Smooth muscle cell (in vitro differentiated cells): Measurements from ENCODE around the gene TFEB. TPM values are rescaled to one million over a fixed set of nuclear protein-coding genes. Genes with fewer than 3 reads are reported as not detected.

Experiments used
- DNase-seq: peaks from one replicate; lab custom pipeline; 2025; ENCODE audit not compliant: unreplicated experiment; lab: John Stamatoyannopoulos, UW
- H2AFZ ChIP-seq: fragments of 200-600 bp; sonication (generic); 2 replicates; pipeline ENCODE4 v1.6.0; 2016; ENCODE audit warnings: antibody characterized with exemption, low read depth, mild to moderate bottlenecking
- H3F3A ChIP-seq: fragments of 200-600 bp; sonication (generic); 2 replicates; pipeline ENCODE4 v1.6.0; 2017; ENCODE audit warnings: antibody characterized with exemption, low read depth
- H3K27ac ChIP-seq: fragments of 200-600 bp; sonication (generic); 2 replicates; pipeline ENCODE4 v1.5.1; 2016; ENCODE audit warnings: low read depth, mild to moderate bottlenecking
- H3K27me3 ChIP-seq: fragments of 200-600 bp; sonication (generic); 2 replicates; pipeline ENCODE4 v1.6.1; 2016; ENCODE audit warnings: low read depth, mild to moderate bottlenecking
- H3K36me3 ChIP-seq: fragments of 200-600 bp; sonication (generic); 2 replicates; pipeline ENCODE4 v1.5.1; 2016; ENCODE audit warnings: low read depth
- H3K4me1 ChIP-seq: fragments of 200-600 bp; sonication (generic); 2 replicates; pipeline ENCODE4 v1.5.1; 2016; ENCODE audit warnings: low read depth
- H3K4me2 ChIP-seq: fragments of 200-600 bp; sonication (generic); 2 replicates; pipeline ENCODE4 v1.6.0; 2016; ENCODE audit warnings: mild to moderate bottlenecking
- H3K4me3 ChIP-seq: fragments of 200-600 bp; sonication (generic); 2 replicates; pipeline ENCODE4 v1.5.1; 2016; ENCODE audit warnings: mild to moderate bottlenecking
- H3K79me2 ChIP-seq: fragments of 200-600 bp; sonication (generic); 2 replicates; pipeline ENCODE4 v1.6.0; 2016; ENCODE audit warnings: low read depth, mild to moderate bottlenecking
- H3K9ac ChIP-seq: fragments of 200-600 bp; sonication (generic); 2 replicates; pipeline ENCODE4 v1.6.0; 2016; ENCODE audit warnings: low read depth
- H3K9me3 ChIP-seq: fragments of 200-600 bp; sonication (generic); replicated peaks from 2 replicates; pipeline ENCODE4 v1.5.1; 2016; ENCODE audit warnings: low read depth
- H4K20me1 ChIP-seq: fragments of 200-600 bp; sonication (generic); 2 replicates; pipeline ENCODE4 v1.6.0; 2016; ENCODE audit warnings: low read depth
- CTCF ChIP-seq: fragments of 200-600 bp; sonication (generic); IDR thresholded peaks from 2 replicates; pipeline ENCODE4 v1.5.1; 2017; ENCODE audit warnings: borderline replicate concordance, mild to moderate bottlenecking, antibody characterized with exemption; ENCODE audit not compliant: insufficient read depth, poor library complexity, severe bottlenecking
- WGBS: methylation state at CpG from one replicate; pipeline ENCODE4 v1.1.7; 2016; ENCODE audit warnings: low lambda C conversion rate; 5-methylcytosine and 5-hydroxymethylcytosine counted together
- polyA plus RNA-seq: library from polyadenylated mRNA; unstranded; fragments of >200 nt; fragmentation: Nextera tagmentation; extraction: Ambion mirVana; gene quantifications from 2 replicates; pipeline ENCODE4 v1.2.1, GENCODE V29; 2016
- total RNA-seq: library from RNA; depleted of rRNA; stranded (reverse); fragments of >200 nt; gene quantifications from 2 replicates; pipeline ENCODE4 v1.2.3, GENCODE V29; 2014

The TFEB gene
- total and polyA plus RNA-seq, 2 experiments from 2014 or later = 15.3 to 15.7 TPM

DNA sequence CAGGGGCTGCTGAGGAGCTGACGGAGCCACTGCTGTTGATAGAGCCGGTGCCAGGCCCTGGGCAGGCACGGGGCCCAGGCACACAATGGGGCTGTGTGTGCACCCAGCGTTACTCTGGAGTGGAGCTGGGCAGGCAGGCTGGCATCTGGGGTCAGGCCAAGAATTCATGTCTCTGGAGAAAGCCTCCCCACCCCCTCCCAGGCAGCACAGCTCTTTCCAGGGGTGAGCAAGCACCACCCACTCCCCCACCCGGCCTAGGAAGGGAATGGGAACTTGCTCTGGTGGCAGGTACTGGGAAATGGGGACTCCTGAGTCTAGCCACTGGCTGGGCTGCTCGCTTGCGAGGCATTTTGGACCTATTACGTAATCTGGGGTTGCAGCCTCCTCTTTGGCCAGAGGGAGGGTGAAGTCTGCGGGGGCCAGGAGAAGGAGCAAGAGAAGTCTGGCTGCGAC is 22.7 kb downstream of the TFEB start:
- Histone ChIP-seq H3K4me3 (no peak overlapping the region), H3K79me2 (no peaks in the 10 kb centered on the region), H3K36me3 (no peaks in the 10 kb centered on the region), H4K20me1 (peaks cover 8% of the 10 kb centered on the region), H3K4me2 (peak overlapping the region; percentile 23), H3K4me1 (peaks cover 8% of the 10 kb centered on the region), H3F3A (no peaks in the 10 kb centered on the region), H2AFZ (no peak overlapping the region), H3K9ac (no peak overlapping the region), H3K9me3 (no peaks in the 10 kb centered on the region), H3K27ac (no peak overlapping the region), H3K27me3 (no peaks in the 10 kb centered on the region)
- WGBS = 76% methylated on average over 10 of the region's 10 CpGs
- TF ChIP-seq CTCF = no peak
- DNase-seq = no peak

DNA sequence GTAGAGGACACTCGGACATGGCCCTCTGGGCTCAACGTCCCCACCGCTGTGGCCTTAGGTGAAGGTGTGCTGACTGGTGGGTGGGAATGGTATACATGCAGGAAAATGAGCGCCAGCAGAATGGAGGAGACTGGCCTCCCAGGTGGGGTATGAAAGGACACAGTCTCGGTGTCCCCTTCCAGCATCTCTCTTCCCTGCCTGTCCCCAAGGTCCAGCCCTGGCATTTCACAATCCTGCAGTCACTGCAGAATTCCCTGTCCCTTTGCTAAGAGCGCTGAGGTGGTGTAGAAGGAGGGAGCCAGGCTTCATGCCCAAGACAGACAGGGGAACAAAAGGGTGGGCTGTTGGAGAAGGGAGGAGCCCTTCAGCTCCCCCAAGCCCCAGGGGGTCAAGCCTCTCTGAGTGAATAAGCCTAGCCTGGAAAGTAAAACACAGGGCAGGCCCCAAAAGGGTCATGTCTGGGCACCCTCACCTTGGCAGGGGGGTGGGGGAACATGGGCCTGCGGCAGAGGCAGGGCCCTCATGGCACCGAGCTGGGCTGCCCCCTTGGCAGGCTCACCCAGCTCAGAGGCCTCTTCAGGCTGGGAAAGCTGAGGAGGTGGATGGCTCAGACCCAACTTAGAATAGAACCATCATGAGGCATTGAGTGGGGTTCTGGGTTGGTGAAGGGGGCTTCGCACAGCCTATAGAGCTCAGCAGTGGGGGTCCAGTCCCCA is 23.9 kb downstream of the TFEB start:
- Histone ChIP-seq H3K4me3 (no peak overlapping the region), H3K9me3 (no peaks in the 10 kb centered on the region), H3K79me2 (no peaks in the 10 kb centered on the region), H3K36me3 (no peaks in the 10 kb centered on the region), H4K20me1 (peaks cover 8% of the 10 kb centered on the region), H3K9ac (no peak overlapping the region), H3K27ac (no peak overlapping the region), H3K4me1 (no peaks in the 10 kb centered on the region), H3F3A (no peaks in the 10 kb centered on the region), H3K27me3 (no peaks in the 10 kb centered on the region), H3K4me2 (no peak overlapping the region), H2AFZ (no peak overlapping the region)
- no peak for TF ChIP-seq CTCF
- 93% methylated on average over 9 of the region's 9 CpGs for WGBS
- DNase-seq = no peak

DNA sequence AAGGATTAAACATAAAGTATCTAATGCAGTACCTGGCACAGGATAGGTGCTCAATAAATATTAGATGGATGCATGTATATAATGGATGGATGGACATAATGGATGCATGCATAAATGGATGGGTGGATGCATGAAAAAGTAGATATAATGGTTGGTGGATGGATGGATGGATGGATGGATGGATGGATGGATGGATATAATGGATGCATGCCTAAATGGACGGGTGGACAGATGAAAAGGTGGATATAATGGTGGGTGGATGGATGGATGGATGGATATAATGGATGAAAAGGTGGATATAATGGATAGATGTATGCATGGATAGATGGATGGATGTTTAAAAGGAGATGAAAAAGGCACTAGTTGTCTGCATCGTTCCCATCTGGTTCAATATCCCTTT is 26.0 kb downstream of the TFEB start:
- H3K4me1 ChIP-seq = no peaks in the 10 kb centered on the region
- 85% methylated on average over 2 of the region's 2 CpGs for WGBS
- H2AFZ ChIP-seq = no peak overlapping the region
- H3K27ac ChIP-seq = no peak overlapping the region
- no peak overlapping the region for H3K4me2 ChIP-seq
- no peak for TF ChIP-seq CTCF
- H3K27me3 ChIP-seq = no peaks in the 10 kb centered on the region
- no peaks in the 10 kb centered on the region for H3K79me2 ChIP-seq
- H3K4me3 ChIP-seq = no peak overlapping the region
- no peaks in the 10 kb centered on the region for H3K9me3 ChIP-seq
- H4K20me1 ChIP-seq = peaks cover 8% of the 10 kb centered on the region
- H3K9ac ChIP-seq = no peak overlapping the region
- no peaks in the 10 kb centered on the region for H3K36me3 ChIP-seq
- DNase-seq = no peak
- H3F3A ChIP-seq = no peaks in the 10 kb centered on the region

DNA sequence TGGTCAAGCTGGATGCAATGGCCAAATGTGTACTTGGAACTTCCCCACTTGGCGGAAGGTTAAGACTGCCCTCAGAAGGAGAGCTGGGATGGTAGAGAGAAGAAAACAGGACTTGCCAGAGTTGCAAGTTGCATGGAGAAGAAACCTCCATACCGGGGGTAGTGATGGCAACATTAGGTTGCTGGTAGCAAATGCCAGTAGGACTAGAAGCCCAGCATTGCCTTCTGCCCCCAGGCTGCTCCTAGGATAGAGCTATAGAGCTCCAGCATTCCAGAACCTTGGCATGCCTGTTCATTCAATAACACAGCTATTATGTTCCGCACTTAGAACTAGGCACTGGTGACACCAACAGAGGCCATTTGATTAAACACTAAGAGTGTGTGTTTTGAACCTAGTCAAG is 26.6 kb downstream of the TFEB start:
- H3K9ac ChIP-seq = no peak overlapping the region
- peaks cover 8% of the 10 kb centered on the region for H4K20me1 ChIP-seq
- H3K36me3 ChIP-seq = no peaks in the 10 kb centered on the region
- DNase-seq = no peak
- no peaks in the 10 kb centered on the region for H3K4me1 ChIP-seq
- 92% methylated on average over 3 of the region's 3 CpGs for WGBS
- H2AFZ ChIP-seq = no peak overlapping the region
- no peaks in the 10 kb centered on the region for H3K79me2 ChIP-seq
- H3F3A ChIP-seq = no peaks in the 10 kb centered on the region
- H3K27me3 ChIP-seq = no peaks in the 10 kb centered on the region
- no peak overlapping the region for H3K4me2 ChIP-seq
- H3K27ac ChIP-seq = no peak overlapping the region
- H3K9me3 ChIP-seq = no peaks in the 10 kb centered on the region
- H3K4me3 ChIP-seq = no peak overlapping the region
- no peak for TF ChIP-seq CTCF
